ENCODE data around the gene MUTYH. TPM values are rescaled to one million over a fixed set of nuclear protein-coding genes. Genes with fewer than 3 reads are reported as not detected.

MUTYH gene
- total RNA-seq, 6 donors from 2014 or later, result 10.3 to 105 (median 24.5) TPM

- H3K4me1 ChIP-seq, result peaks cover 9 to 19% (median 12%) of the 10 kb centered on the region in 4 donors
- no peak overlapping the region for H3K27ac ChIP-seq
- WGBS, 2 donors, result 90 to 95% methylated on average over 6 to 16 of the region's 18 CpGs
- ATAC-seq (ENCODE audit: low FRiP score in 2 of 2) (no peak), DNase-seq (peak in 1 of 2 donors; percentile 54)
- no peak overlapping the region for H3K4me3 ChIP-seq
- H3K9me3 ChIP-seq, result no peaks in the 10 kb centered on the region
- TF ChIP-seq EP300 (IDR thresholded peaks at IDR 0.05) (no peak), POLR2AphosphoS5 (IDR thresholded peaks at IDR 0.05) (no peak), POLR2A (IDR thresholded peaks at IDR 0.05) (no peak)
- TF ChIP-seq, protein P1, sequence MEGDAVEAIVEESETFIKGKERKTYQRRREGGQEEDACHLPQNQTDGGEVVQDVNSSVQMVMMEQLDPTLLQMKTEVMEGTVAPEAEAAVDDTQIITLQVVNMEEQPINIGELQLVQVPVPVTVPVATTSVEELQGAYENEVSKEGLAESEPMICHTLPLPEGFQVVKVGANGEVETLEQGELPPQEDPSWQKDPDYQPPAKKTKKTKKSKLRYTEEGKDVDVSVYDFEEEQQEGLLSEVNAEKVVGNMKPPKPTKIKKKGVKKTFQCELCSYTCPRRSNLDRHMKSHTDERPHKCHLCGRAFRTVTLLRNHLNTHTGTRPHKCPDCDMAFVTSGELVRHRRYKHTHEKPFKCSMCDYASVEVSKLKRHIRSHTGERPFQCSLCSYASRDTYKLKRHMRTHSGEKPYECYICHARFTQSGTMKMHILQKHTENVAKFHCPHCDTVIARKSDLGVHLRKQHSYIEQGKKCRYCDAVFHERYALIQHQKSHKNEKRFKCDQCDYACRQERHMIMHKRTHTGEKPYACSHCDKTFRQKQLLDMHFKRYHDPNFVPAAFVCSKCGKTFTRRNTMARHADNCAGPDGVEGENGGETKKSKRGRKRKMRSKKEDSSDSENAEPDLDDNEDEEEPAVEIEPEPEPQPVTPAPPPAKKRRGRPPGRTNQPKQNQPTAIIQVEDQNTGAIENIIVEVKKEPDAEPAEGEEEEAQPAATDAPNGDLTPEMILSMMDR (IDR thresholded peaks at IDR 0.05), result no peak
- H3K36me3 ChIP-seq, result peaks cover 5 to 35% (median 26%) of the 10 kb centered on the region in 4 donors
- no peaks in the 10 kb centered on the region for H3K27me3 ChIP-seq
These were observed 8.5 kb downstream of the MUTYH start for GRCh38 chr1:45331436-45332345.

- ATAC-seq (ENCODE audit: low FRiP score in 2 of 2) (no peak), DNase-seq (no peak)
- TF ChIP-seq POLR2A (IDR thresholded peaks at IDR 0.05) (no peak), POLR2AphosphoS5 (IDR thresholded peaks at IDR 0.05) (no peak), EP300 (IDR thresholded peaks at IDR 0.05) (no peak)
- TF ChIP-seq, protein P1 (IDR thresholded peaks at IDR 0.05), result no peak
- peaks cover 15 to 18% (median 17%) of the 10 kb centered on the region in 4 donors for H3K4me1 ChIP-seq
- 78 to 86% methylated on average over 4 of the region's 4 CpGs for WGBS, 2 donors
- peaks cover 5 to 35% (median 26%) of the 10 kb centered on the region in 4 donors for H3K36me3 ChIP-seq
- H3K4me3 ChIP-seq, result no peak overlapping the region
- no peaks in the 10 kb centered on the region for H3K9me3 ChIP-seq
- H3K27me3 ChIP-seq, result no peaks in the 10 kb centered on the region
- H3K27ac ChIP-seq, result no peak overlapping the region
These were observed 10.8 kb downstream of the MUTYH start for GRCh38 chr1:45329445-45329844.

DNA sequence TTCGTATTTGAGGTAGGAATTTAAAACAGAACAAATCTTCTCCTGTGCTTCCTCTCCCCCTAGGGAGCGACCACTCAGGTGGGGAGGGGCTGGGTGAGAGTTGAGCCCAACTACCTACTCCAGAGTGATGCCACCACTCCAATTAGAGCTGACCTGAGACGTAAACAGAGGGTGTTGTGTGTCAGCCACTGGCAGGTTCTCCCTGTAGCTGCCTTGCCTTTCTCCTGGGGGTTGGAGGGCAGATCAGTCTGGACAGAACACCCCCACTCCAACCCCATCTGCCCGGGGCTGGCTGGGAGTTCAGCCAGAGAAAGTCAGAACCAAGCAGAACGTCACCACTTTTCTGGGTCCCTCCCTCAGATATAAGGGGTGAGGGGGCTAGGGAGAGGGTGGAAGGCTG, 11.6 kb downstream of the MUTYH start:
- H3K36me3 ChIP-seq, result peaks cover 5 to 34% (median 26%) of the 10 kb centered on the region in 4 donors
- H3K27ac ChIP-seq, result no peak overlapping the region

DNA sequence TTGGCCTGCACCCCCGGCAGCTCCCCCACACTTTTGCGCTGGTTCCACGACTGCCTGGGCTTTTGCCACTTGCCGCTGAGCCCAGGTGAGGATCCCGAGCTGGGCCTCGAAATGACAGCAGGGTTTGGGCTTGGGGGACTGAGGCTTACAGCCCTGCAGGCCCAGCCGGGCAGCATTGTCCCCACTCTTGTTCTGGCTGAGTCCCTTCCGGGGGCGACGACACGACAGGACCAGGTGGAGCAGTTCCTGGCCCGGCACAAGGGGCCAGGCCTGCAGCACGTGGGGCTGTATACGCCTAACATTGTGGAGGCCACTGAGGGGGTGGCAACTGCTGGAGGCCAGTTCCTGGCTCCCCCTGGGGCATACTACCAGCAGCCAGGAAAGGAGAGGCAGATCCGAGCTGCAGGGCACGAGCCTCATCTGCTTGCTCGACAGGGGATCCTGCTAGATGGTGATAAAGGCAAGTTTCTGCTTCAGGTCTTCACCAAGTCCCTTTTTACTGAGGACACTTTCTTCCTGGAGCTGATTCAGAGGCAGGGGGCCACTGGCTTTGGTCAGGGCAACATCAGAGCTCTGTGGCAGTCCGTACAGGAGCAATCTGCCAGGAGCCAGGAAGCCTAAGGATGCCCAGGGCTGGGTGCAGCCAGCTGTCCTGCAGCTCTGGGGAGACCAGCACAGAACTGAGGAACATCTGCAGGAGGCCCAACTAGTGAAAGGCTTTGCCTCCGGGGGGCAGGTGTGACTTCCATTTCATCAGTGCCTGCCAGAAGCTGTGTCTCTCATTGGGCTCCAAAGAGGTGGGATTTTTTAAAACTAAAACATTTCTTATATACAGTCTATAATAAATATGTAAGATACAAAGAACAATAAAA, 12.4 kb downstream of the MUTYH start:
- no peak for DNase-seq
- WGBS, 2 donors, result 64 to 69% methylated on average over 2 to 19 of the region's 19 CpGs
- Histone ChIP-seq H3K27me3 (no peaks in the 10 kb centered on the region), H3K27ac (no peak overlapping the region), H3K36me3 (peaks cover 5 to 26% (median 21%) of the 10 kb centered on the region in 4 donors), H3K9me3 (no peaks in the 10 kb centered on the region), H3K4me3 (peak overlapping the region in 2 of 4 donors; percentile 53 to 64), H3K4me1 (peaks cover 11 to 18% (median 14%) of the 10 kb centered on the region in 4 donors)
- no peak for ATAC-seq (ENCODE audit: low FRiP score in 2 of 2)
- TF ChIP-seq, protein P1 (IDR thresholded peaks at IDR 0.05), result no peak
- TF ChIP-seq POLR2AphosphoS5 (IDR thresholded peaks at IDR 0.05), result no peak

More for the DNA sequence above, 11.6 kb downstream of the MUTYH start:
- TF ChIP-seq, protein P1 (IDR thresholded peaks at IDR 0.05), result no peak
- TF ChIP-seq POLR2A (IDR thresholded peaks at IDR 0.05) (no peak), POLR2AphosphoS5 (IDR thresholded peaks at IDR 0.05) (no peak), EP300 (IDR thresholded peaks at IDR 0.05) (no peak)
- Histone ChIP-seq H3K9me3 (no peaks in the 10 kb centered on the region), H3K4me3 (no peak overlapping the region), H3K27me3 (no peaks in the 10 kb centered on the region), H3K4me1 (peaks cover 11 to 18% (median 14%) of the 10 kb centered on the region in 4 donors)
- DNase-seq, result no peak
- ATAC-seq (ENCODE audit: low FRiP score in 2 of 2), result no peak
- 76 to 86% methylated on average over 4 to 5 of the region's 5 CpGs for WGBS, 2 donors

Measured in upper lobe of left lung (tissue), 6 donors.